HG03432 (cell line): Measurements from ENCODE around the gene AAK1.

Source experiments
- ATAC-seq: cut with Tn5 transposase; IDR thresholded peaks from one replicate; pipeline ENCODE4 v1.9.1; 2021; ENCODE audit warnings: mild to moderate bottlenecking, moderate library complexity; ENCODE audit not compliant: unreplicated experiment

The AAK1 gene

GRCh38 chr2:69546646-69547045, 96.9 kb downstream of the AAK1 start:
- ATAC-seq: no peak

DNA sequence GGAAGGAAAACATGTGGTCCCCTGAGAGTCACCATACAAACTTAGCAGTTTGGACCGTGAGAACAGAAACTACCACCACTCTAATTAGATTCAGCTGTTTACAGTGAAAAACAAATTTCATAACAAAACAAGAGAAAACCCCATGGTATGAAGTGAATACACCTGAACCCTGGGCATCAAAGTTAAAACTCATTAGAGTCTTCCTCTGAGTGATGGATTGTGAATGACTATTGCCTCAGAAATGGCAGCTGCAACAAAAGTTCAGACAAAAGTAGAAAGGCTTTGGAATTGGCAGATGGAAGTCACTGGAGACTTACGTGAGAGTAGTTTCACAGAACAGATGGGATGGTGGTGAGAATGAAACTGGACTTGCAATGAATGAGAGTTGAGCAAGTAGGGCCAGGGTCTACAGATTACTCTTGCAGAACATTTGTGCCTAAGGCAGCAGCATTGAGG, 98.0 kb downstream of the AAK1 start:
- ATAC-seq: peak; percentile 67

DNA sequence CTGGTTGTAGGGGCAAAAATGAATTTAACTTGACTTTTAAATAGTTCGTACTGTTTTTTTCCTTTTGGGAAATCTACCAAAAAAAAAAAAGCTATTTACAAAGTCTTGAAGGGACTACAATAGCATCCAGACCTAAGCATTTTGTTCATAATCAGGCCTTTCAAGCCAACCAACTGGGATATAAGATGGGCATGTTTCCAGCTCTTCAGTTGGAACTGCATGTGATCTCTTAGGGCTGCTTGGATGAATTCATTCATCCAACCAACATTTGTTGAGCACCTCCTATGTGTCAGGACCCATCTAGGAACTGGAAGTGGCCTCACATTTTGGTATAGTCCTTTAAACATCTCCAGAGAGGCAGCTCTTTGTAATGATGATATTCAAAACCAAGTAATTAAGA, 98.6 kb downstream of the AAK1 start:
- ATAC-seq: no peak

DNA sequence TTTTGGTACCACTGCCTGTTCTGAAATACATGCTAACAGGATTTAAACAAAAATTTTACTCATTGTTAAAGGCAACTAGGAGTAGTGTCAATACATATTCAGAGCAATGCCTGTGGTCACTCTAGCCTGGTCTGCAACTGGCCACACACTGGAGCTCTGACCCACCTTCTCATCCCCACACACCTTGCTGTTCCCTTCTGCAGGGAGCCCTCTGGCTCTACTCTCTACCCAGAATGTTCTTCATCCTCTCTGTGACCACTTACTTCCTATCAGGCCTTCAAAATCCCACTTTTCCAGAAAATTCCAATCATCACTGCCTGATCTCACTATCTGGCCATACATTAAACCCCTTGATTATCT, 104.0 kb downstream of the AAK1 start:
- ATAC-seq: no peak

GRCh38 chr2:69538872-69539548, 104.5 kb downstream of the AAK1 start:
- no peak for ATAC-seq

DNA sequence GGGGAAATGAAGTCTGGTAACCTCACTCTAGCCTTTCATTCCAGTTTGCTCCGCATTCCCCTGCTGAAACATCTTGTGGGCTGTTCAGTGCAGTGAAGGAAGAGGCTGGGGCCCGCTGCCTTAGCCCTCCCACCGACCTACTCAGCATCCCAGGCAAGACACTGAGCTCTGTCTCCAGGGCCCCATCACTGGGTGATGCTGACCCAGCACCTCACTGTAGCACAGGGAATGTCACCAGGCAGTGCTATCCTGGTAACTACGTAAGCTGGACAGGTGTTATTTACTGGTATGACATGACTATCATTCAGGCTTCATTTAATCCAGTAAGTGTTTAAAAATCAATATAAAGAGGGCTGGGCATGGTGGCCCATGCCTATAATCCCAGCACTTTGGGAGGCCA, 105.3 kb downstream of the AAK1 start:
- ATAC-seq: no peak

GRCh38 chr2:69535817-69536241, 107.7 kb downstream of the AAK1 start:
- ATAC-seq: peak; percentile 64

GRCh38 chr2:69531186-69531585, 112.4 kb downstream of the AAK1 start:
- ATAC-seq: no peak

DNA sequence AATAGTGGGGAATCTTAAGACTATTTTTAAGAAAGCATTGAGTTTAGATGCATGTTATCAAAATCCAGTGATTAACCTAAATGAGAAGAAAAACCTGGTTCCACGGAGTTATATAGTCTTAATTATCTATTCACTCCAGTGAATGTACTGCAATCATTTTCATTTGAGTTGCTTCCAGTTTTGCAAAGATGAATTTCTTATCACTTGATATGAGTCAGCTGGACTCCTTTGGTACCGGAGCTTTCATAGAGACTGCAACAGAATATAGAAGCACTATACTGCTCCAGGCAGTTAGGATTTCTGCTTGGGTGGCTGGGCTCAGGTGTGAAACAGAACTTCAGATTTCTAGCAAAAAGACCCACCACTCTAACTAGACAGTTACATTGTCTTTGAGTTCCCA, 114.1 kb downstream of the AAK1 start:
- no peak for ATAC-seq

- ATAC-seq: no peak
Measured at GRCh38 chr2:69525261-69525660, 118.3 kb downstream of the AAK1 start.

DNA sequence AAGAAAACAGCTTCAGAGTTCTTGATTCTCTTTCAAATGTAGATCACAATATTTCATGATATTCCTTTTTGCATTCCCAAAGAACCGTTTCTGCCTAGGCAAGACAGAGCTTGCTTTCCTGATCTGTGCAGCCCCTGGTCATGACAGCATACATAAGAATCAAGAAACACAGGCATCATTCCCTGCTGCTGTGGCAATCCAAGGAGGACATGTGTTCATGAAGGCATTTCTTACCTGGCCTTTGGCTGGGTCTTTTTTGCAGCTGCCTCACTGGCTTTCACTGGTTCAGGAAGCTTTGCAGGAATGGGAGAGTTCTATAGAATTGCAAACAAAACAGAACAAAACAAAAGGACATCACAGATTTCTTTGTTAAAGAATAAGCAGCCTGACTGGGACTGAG, 118.7 kb downstream of the AAK1 start:
- ATAC-seq: no peak

GRCh38 chr2:69521747-69522146, 121.8 kb downstream of the AAK1 start:
- ATAC-seq: no peak

DNA sequence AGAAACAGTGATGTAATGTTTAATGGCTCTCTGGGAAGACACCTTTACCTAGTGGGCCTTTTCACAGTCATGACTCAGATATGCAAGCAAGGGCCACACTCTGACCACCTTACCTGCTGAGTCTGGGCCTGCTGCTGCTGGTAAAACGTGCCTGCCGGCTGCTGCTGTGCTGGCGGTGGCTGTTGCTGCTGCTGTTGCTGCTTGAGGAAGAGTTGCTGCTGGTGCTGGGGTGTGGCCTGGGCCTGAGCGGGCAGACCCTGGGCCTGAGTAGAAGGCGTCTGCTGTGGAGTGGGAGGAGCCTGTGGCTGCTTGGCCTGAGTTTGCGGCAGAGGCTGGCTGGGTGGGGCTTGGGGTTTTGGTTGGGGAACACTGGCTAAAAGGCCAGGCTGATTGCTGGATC, 124.7 kb downstream of the AAK1 start:
- no peak for ATAC-seq

- ATAC-seq: no peak
Measured at GRCh38 chr2:69517410-69517809, 126.1 kb downstream of the AAK1 start.

DNA sequence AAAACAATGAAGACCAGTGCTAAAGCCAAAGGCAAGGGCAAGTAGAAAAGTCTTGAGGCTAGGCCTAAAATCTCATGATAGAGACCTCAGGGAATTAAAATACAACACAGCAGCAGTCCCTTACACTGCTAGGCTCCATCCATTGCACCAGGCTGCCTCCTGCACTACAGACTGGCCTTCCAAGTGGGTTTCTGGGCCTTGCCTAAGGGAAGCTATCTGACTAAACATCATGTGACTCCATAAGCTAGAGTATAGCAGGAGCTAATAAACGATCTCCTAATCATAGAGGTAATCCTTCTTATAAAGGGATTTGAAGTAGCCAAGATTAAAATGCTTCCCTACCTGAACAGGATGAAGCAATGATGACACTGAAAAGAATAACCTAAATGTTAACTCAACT, 128.7 kb downstream of the AAK1 start:
- ATAC-seq: no peak

DNA sequence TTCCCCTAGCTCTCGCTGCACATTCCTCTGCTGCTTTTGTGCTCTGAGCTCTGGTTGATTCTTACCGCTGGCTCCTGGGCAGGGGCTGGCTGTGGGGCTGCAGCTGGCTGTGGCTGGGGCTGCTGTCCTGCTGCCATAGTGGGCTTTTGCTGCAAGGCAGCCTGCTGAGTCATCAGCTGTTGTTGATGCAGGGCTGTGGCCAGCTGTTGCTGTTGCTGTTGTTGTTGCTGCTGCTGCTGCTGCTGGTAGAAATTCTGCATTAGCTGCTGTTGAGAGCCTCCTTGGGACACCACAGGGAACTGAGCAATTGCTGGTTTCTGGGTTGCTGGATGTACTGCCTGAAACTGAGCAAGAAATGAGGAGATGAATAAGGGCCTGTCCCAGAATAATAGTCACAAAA, 129.1 kb downstream of the AAK1 start:
- no peak for ATAC-seq

DNA sequence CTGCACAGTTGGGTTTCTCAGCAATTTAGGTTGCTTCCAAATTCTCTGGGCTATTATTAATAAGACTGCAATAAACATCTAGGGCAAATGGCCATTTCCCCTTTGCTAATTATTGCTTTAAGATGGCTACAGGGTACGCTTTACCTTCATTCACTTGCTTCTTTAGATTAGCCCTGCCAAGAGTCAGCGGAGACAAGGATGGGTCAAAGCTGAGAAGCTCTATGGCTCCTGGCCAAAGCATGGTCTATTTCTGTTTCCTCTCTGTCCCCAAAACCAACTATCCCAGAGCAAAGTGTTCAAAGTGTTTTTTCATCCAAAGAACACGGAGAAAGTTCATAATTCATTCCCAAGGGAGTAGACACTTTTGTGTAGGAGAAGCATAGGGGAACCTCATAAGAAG, 131.1 kb downstream of the AAK1 start:
- ATAC-seq: no peak

GRCh38 chr2:69510204-69510603, 133.3 kb downstream of the AAK1 start:
- ATAC-seq: no peak

GRCh38 chr2:69509750-69510140, 133.8 kb downstream of the AAK1 start:
- no peak for ATAC-seq

DNA sequence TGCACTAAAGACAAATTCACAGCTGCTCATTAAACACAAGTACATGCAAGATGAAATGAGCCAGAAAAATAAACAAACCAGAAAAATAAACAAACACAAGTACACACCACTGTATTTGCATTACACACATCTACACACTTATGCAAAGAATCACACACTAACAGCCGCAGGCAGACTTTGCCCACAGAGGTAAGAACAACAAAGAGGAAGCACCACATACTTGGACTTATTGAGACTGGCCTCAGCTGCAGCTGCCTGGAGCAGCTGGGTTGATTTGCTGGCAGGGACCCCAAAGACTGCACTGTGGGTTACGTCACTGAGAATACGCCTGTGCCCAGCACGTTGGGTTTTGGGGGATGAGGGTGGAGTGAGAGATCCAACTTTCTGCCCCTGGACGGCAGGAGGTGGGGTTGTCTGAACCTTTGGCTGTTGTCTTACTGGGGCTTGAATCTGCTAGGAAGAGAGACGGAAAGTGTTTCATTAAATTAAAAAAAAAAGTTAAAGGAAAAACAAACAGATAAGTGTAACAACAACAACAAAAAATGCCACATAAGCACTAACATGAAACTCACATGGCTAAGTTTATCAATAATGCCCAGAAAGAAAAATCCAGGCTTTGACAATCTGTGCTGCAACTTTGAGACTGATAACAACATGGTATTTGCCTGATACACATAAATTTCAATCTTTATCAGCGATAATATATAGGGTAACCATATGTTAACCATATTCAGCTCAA, 134.4 kb downstream of the AAK1 start:
- ATAC-seq: no peak

GRCh38 chr2:69505710-69506109, 137.8 kb downstream of the AAK1 start:
- ATAC-seq: no peak

DNA sequence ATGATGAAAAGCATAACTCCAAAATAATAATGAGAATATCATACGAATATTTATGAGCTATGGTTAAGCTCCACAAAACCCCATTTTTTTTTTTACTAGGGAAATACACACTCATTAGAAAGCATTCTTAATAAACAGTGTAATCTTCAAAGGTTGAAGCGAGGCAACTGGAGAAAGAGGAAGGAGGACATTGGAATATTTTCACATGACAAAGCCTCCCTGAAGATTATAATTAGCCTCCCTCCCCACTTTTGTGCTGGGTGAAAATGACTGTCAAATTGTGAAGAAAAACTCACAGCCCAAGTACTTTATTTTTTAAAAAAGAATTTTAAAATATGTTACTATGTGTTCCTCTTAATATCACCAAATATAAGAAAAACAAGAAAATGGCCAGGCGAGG, 142.2 kb downstream of the AAK1 start:
- no peak for ATAC-seq

GRCh38 chr2:69499966-69500365, 143.6 kb downstream of the AAK1 start:
- ATAC-seq: no peak
